H4 (cell line): ENCODE results near the gene KCTD19. TPM values are rescaled to one million over a fixed set of nuclear protein-coding genes. Genes with fewer than 3 reads are reported as not detected.
A peak's percentile ranks its signal among the peaks of the same experiment; 100 is the strongest.

Source experiments
- DNase-seq: peaks from one replicate; pipeline ENCODE4 v3.0.0-alpha.2; 2015; ENCODE audit warnings: low spot score
- total RNA-seq: library from RNA; depleted of rRNA; stranded (reverse); fragments of >200 nt; shearing (Covaris generic); gene quantifications from 2 replicates; pipeline ENCODE4 v1.2.3, GENCODE V29; 2014

Gene KCTD19
- total RNA-seq, 1 experiment from 2014 or later: not detected

GRCh38 chr16:67258161-67258835 lies 68.2 kb downstream of the KCTD19 start:
- no peak for DNase-seq

GRCh38 chr16:67257486-67258160 lies 68.9 kb downstream of the KCTD19 start:
- DNase-seq: no peak

GRCh38 chr16:67256701-67257230 lies 69.8 kb downstream of the KCTD19 start:
- no peak for DNase-seq

- no peak for DNase-seq
Measured at GRCh38 chr16:67255553-67256221, 70.9 kb downstream of the KCTD19 start.

GRCh38 chr16:67254801-67255552 lies 71.6 kb downstream of the KCTD19 start:
- DNase-seq: no peak

GRCh38 chr16:67252609-67253497 lies 73.7 kb downstream of the KCTD19 start:
- DNase-seq: no peak

- no peak for DNase-seq
Measured at GRCh38 chr16:67250045-67250327, 76.6 kb downstream of the KCTD19 start.

GRCh38 chr16:67249178-67250044 lies 77.1 kb downstream of the KCTD19 start:
- DNase-seq: no peak

GRCh38 chr16:67248401-67249177 lies 78.0 kb downstream of the KCTD19 start, which contains the start of gene SLC9A5:
TSS of gene SLC9A5 (plus strand) at chr16:67248979. CDS start at chr16:67249015, 36 bp downstream.
- no peak for DNase-seq

- DNase-seq: no peak
Measured at GRCh38 chr16:67248073-67248400, 78.5 kb downstream of the KCTD19 start.

- DNase-seq: peak; percentile 91
Measured at GRCh38 chr16:67247192-67248072, 79.1 kb downstream of the KCTD19 start, which contains the start of gene FHOD1. TSS of gene FHOD1 (minus strand) at chr16:67247481. CDS start at chr16:67247410, 71 bp downstream.

- peak; percentile 35 for DNase-seq
Measured at GRCh38 chr16:67246756-67247191, 79.8 kb downstream of the KCTD19 start.

GRCh38 chr16:67246081-67246755 lies 80.3 kb downstream of the KCTD19 start:
- peak; percentile 74 for DNase-seq

GRCh38 chr16:67245674-67246080 lies 80.9 kb downstream of the KCTD19 start:
- no peak for DNase-seq

GRCh38 chr16:67245186-67245585 lies 81.4 kb downstream of the KCTD19 start:
- no peak for DNase-seq

GRCh38 chr16:67244387-67245185 lies 82.0 kb downstream of the KCTD19 start:
- peak; percentile 76 for DNase-seq

- DNase-seq: no peak
Measured at GRCh38 chr16:67243481-67243880, 83.1 kb downstream of the KCTD19 start.
